ENCODE results near the gene SPATS2L.

The SPATS2L gene

DNA sequence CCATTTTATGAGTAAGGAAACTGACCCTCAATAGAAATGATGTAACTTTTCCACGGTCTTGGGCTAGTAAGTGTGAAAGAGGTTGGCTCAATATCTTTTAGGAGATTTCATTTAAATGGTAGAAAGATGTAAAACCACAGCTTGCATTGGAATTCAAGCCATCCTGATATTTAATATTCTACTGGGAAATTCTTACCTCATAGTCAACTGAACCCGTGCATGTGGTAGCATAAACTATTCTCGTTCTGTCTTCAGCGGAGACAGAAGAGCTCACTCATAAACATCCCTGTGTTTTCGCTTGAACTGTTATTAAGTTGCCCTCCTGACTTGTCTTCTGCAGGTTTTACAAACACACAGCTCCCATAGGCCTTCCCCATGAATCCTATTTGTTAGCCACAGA lies 8.5 kb upstream of the SPATS2L start:
- no peak for DNase-seq (ENCODE audit: low spot score)

DNA sequence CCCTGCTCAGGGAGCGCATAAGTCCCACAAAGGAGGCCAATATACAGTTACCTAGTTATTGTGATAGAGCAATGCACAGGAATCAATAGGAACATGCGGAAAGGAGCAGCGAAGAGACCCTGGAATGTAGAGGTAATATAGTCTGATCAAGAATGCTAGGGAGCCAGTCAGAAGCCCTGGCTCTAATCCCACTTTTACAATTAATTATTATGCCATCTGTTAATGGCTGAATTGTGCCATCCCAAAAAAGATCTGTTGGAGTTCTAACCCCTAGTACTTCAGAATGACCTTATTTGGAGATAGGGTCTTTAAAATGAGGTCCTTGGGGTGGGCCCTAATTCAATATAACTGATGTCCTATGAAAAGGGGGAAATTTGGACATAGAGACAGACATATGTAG lies 7.7 kb upstream of the SPATS2L start:
- no peak for DNase-seq (ENCODE audit: low spot score)

GRCh38 chr2:200300065-200300464 lies 6.4 kb upstream of the SPATS2L start:
- no peak for DNase-seq (ENCODE audit: low spot score)

- DNase-seq (ENCODE audit: low spot score) = no peak
Measured at GRCh38 chr2:200300638-200301314, 5.7 kb upstream of the SPATS2L start.

- DNase-seq (ENCODE audit: low spot score) = no peak
Measured at GRCh38 chr2:200301953-200302858, 4.3 kb upstream of the SPATS2L start.

DNA sequence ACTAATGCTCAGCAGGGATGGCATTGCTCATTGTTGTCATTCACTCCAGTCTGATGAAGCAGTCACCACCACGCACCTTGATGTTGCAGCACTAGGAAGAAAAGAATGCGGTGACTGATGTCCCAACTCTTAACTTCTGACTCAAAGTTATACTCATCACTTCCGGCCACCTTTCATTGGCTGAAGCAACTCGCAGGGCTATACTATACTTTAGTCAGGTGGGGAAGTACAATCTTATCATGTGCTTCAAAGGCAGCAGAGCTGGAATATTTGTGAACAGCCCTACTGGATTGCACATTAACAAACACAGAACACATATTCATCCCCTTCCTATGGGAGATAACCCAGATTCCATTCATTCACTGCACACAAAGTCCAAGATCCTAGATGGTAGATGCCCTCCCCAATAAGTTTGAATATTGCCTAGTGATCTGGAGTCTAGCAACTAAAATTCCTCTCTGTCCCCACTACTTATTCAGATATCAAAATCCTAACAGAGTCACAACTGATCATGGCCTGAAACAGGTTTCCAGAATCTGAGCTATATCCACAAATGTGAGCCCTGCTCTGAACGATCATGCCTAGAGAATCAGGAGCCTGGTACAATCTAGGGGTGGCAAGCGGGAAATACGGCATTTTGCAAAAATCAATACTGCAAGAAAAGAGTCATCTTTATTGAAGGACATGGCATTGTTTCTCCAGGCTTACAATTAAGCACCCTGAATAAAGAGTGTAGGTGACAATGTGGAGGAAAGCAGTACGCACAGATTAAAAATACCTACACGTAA lies 3.4 kb upstream of the SPATS2L start:
- DNase-seq (ENCODE audit: low spot score) = no peak

GRCh38 chr2:200305797-200306195 lies 697 bp upstream of the SPATS2L start:
- DNase-seq (ENCODE audit: low spot score) = peak; percentile 45

GRCh38 chr2:200306931-200307723 lies 634 bp downstream of the SPATS2L start:
- peak; percentile 54 for DNase-seq (ENCODE audit: low spot score)

GRCh38 chr2:200307724-200308545 lies 1.4 kb downstream of the SPATS2L start:
- DNase-seq (ENCODE audit: low spot score) = no peak

DNA sequence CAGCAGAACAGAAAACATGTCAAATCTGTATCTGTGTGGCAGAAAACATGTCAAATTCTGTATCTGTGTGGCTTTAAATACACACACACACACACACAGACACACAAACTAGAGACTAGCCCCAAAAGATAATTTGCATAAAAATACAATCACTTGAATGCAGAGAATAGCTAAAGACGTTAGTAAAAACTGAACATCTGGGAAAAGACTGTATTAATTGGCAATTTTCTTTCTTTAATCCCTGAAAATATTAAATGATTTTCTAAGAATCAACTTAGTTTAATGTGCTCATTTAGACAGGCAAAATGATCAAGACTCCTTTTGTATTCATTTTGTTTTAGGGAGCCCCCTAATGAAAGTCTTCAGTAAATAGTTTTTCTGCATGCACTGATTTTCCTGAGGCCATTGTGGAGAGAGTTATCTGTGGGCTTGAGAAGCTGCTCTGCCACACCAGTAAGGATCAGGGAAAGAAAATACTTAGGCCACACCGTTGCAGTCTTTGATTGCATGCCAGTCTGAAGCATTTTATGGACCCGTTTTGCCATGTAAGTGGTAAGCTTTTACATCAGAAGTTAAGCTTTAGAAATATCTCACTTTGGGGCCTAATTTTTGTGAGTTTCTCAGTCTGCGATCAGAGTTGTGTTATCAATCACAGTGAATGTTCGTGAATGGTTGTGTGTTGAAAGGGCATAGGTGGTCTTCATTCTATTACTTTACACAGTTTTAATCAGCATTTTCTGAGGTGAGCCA lies 2.2 kb downstream of the SPATS2L start:
- no peak for DNase-seq (ENCODE audit: low spot score)

DNA sequence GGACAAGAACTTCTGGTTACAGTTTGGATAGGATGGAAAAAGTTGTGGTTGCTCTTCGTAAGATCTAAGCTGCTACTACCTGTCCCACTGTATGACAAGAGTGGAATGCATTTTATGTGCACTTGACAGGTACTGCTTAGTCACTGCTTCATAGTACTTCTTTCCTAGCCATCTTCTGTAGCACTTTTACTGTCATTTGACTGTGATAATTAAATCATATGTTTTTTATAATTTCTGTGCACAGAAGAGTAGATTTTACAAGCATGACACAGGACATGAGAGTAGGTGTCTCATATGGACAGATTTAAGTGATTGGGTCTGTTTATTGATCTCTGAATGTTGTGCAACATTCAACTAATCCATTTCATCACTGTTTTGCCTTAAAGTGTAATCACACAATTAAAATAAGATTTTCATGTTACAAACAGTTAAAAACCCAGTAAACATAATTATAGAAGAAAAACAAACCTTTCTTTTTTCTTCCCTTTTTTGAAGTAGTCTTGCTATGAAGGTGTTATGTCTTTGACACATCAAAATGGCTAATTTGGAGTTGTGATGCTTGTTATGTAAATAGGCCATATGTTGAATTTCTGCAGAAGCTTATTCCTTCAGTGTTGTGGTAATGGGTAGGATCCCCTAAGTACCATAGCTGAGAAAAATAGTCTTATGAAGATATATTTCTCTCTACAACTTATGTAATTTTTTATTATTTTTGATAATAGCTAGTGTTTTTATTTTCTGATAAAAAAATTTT lies 3.0 kb downstream of the SPATS2L start:
- DNase-seq (ENCODE audit: low spot score) = no peak

DNA sequence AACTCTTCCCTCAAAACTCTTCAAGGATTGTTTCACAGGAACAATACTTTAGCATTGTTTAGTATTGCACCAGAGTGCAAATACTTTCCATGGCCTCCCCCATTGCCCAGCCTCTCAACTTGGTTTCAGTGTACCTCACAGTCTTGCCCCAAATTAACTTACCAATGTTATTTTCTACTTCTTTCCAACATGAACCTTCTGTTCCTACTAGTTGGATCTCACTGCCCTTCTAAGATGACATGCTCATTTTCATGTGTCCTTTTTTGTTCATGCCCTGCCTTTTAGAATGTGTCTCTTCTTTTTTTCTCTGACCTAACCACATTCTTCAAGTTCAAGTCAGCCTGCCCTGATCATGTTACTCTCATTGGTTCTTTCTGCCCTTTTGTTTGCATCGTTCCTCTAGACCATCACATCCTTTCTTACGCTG lies 4.1 kb downstream of the SPATS2L start:
- no peak for DNase-seq (ENCODE audit: low spot score)

- DNase-seq (ENCODE audit: low spot score) = no peak
Measured at GRCh38 chr2:200311139-200311538, 4.6 kb downstream of the SPATS2L start.

GRCh38 chr2:200314976-200315567 lies 8.6 kb downstream of the SPATS2L start:
- no peak for DNase-seq (ENCODE audit: low spot score)

DNA sequence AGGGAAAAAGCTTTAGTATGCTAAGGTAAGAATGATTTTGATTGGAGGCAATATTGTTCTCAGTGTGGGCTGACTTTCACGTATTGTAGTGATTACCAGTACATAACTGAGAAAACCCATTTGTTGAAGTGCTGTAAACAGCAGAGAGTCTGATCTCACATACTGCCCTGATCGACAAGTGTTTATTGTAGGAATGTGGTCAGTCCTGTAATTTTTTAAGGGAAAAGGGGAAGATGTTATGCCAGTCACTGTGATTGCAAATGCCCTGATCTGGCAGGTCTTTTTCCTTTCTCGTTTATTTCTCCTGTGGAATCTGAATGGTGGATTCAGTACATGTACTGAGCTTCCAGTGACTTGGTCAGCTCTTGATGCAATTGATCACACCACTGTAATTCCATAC lies 11.5 kb downstream of the SPATS2L start:
- no peak for DNase-seq (ENCODE audit: low spot score)

GRCh38 chr2:200318940-200319435 lies 12.5 kb downstream of the SPATS2L start:
- no peak for DNase-seq (ENCODE audit: low spot score)

DNA sequence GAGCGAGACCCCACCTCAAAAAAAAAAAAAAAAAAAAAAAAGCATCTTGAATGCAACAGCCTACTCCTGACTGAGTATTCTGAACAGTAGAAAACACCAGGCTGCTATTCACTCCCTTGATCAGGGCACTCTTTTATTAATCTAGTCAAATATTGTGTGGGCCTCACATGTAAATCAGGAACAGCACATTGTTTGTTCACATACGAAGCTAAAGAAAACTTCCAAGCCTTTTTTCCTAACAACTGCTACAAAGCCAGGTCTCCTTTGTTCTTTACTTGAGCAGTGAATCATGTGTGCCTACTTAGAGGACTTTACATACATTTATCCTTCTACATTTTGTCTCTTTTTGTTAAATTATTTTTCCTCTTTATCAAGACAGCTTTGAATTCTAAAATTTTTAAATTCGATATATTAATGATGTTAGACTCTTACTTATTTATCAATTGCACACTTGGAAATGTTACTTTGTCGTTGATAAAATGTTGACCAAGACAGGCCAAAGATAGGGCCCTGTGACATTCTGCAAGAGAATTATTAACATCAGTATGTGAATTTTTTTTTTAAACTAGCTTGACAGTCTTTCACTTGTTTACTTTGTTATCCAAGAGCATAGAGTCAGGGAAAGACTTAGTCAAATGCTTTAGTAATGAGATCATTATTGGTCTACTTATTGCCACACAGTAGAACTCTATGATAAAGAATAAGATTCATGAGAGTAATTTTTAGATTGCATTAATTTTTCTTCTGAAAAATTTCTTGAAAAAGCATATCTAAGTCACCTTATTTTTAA lies 13.2 kb downstream of the SPATS2L start:
- no peak for DNase-seq (ENCODE audit: low spot score)

- DNase-seq (ENCODE audit: low spot score) = no peak
Measured at GRCh38 chr2:200320344-200320743, 13.9 kb downstream of the SPATS2L start.

Measured in kidney capillary endothelial cell (primary cell).